Measurements from ENCODE around the gene C11orf24.
"Not testable (repeated sequence)": the region's sequence is repeated elsewhere in the genome, so short reads cannot be mapped to it uniquely, and the experiment has no call there.

- TF ChIP-seq CTCF (IDR thresholded peaks at IDR 0.05); ZFX (IDR thresholded peaks at IDR 0.05; ENCODE audit: borderline replicate concordance): not testable (repeated sequence)
Observed at GRCh38 chr11:68284588-68284987, 12.8 kb upstream of the C11orf24 start.
